Lung (tissue), 12 donors: ENCODE data around the gene VEGFC. TPM values are rescaled to one million over a fixed set of nuclear protein-coding genes. Genes with fewer than 3 reads are reported as not detected.

Source experiments
- ATAC-seq: fragments of 200-7000 bp; cut with Tn5 transposase; one replicate; pipeline ENCODE4 v1.9.1; 2020; ENCODE audit warnings: moderate number of reproducible peaks; ENCODE audit not compliant: insufficient read depth, low FRiP score
- DNase-seq, 3 donors: peaks; one replicate each; pipeline ENCODE4 v3.0.0-alpha.2; 2013 to 2017
- H3K27ac ChIP-seq, 2 donors: one replicate each; pipeline ENCODE4 v1.5.1; 2013; ENCODE audit warnings: mild to moderate bottlenecking in 2 of 2, moderate library complexity in 2 of 2, control low read depth in 1 of 2, inconsistent platforms in 1 of 2, low read depth in 1 of 2, low read length in 1 of 2
- H3K27me3 ChIP-seq, 3 donors: one replicate each; pipeline ENCODE4 v1.5.1; 2013; ENCODE audit warnings: low read length in 2 of 3; ENCODE audit not compliant: control insufficient read depth in 3 of 3, insufficient read depth in 3 of 3
- H3K36me3 ChIP-seq, 4 donors: one replicate each; pipeline ENCODE4 v1.5.1; 2013; ENCODE audit warnings: low read length in 4 of 4, mild to moderate bottlenecking in 1 of 4, moderate library complexity in 1 of 4; ENCODE audit not compliant: control insufficient read depth in 4 of 4, insufficient read depth in 4 of 4
- H3K4me1 ChIP-seq, 5 donors: one replicate each; pipeline ENCODE4 v1.5.1; 2013; ENCODE audit warnings: low read length in 5 of 5, mild to moderate bottlenecking in 2 of 5, moderate library complexity in 1 of 5; ENCODE audit not compliant: control insufficient read depth in 5 of 5, insufficient read depth in 5 of 5
- H3K4me3 ChIP-seq: one replicate; pipeline ENCODE4 v1.5.1; 2013; ENCODE audit warnings: mild to moderate bottlenecking, control low read depth, moderate library complexity
- H3K9ac ChIP-seq, 2 donors: one replicate each; pipeline ENCODE4 v1.5.1; 2013; ENCODE audit warnings: low read length in 2 of 2, control low read depth in 1 of 2; ENCODE audit not compliant: insufficient read depth in 1 of 2
- H3K9me3 ChIP-seq, 4 donors: one replicate each; pipeline ENCODE4 v1.5.1; 2013; ENCODE audit warnings: low read length in 3 of 4, mild to moderate bottlenecking in 1 of 4, moderate library complexity in 1 of 4; ENCODE audit not compliant: control insufficient read depth in 4 of 4, insufficient read depth in 3 of 4
- CTCF ChIP-seq: IDR thresholded peaks from 2 replicates; pipeline ENCODE4 v1.5.1; 2012; ENCODE audit warnings: mild to moderate bottlenecking; ENCODE audit errors: control extremely low read depth, extremely low read depth
- WGBS, 2 donors: extraction: QIAGEN DNeasy Blood & Tissue Kit; methylation state at CpG; one replicate each; pipeline ENCODE4 v1.1.7; 2013; 5-methylcytosine and 5-hydroxymethylcytosine counted together
- polyA plus RNA-seq, 2 donors: library from polyadenylated mRNA; stranded (reverse); fragments of 200-250 nt; gene quantifications; one replicate each; pipeline ENCODE4 v1.2.1, GENCODE V29; 2013
- total RNA-seq, 2 donors: library from RNA; depleted of rRNA in 1 of 2; stranded (reverse); fragments of >200 nt in 1 of 2; gene quantifications; one replicate each; pipeline ENCODE4 v1.2.1, GENCODE V29; 2014 to 2021
- donor health status: control.
- donor health status: control.
- donor health status: Bipolar disorder and iron deficiency.
- donor health status: healthy.
- donor health status: DM: yes; HTN: yes; CAD: no.

Gene VEGFC
- total and polyA plus RNA-seq, 4 donors: 4.4 to 22.5 (median 11.1) TPM

GRCh38 chr4:176805155-176805554, 12.4 kb upstream of the VEGFC start:
- no peak for DNase-seq

GRCh38 chr4:176800891-176801534, 8.3 kb upstream of the VEGFC start:
- Histone ChIP-seq H3K36me3 (no peaks in the 10 kb centered on the region), H3K9ac (no peak overlapping the region), H3K9me3 (no peaks in the 10 kb centered on the region), H3K27ac (no peak overlapping the region), H3K27me3 (no peaks in the 10 kb centered on the region), H3K4me3 (no peak overlapping the region), H3K4me1 (no peaks in the 10 kb centered on the region)
- no peak for TF ChIP-seq CTCF
- ATAC-seq: no peak
- WGBS, 2 donors: 0 to 34% methylated on average over 2 of the region's 2 CpGs
- no peak for DNase-seq

More at GRCh38 chr4:176805155-176805554, 12.4 kb upstream of the VEGFC start:
- no peak for ATAC-seq
- Histone ChIP-seq H3K9ac (no peak overlapping the region), H3K27ac (no peak overlapping the region), H3K36me3 (no peaks in the 10 kb centered on the region), H3K4me1 (no peaks in the 10 kb centered on the region), H3K4me3 (no peak overlapping the region), H3K27me3 (no peaks in the 10 kb centered on the region), H3K9me3 (peaks cover 0 to 4% (median 2%) of the 10 kb centered on the region in 4 donors)
- TF ChIP-seq CTCF: no peak

- Histone ChIP-seq H3K36me3 (no peaks in the 10 kb centered on the region), H3K9me3 (no peaks in the 10 kb centered on the region), H3K27me3 (no peaks in the 10 kb centered on the region), H3K27ac (no peak overlapping the region), H3K4me3 (no peak overlapping the region), H3K4me1 (peaks cover 0 to 2% (median 0%) of the 10 kb centered on the region in 5 donors), H3K9ac (no peak overlapping the region)
- WGBS, 2 donors: 83 to 86% methylated on average over 2 of the region's 2 CpGs
- no peak for DNase-seq
- ATAC-seq: no peak
- no peak for TF ChIP-seq CTCF
Observed at GRCh38 chr4:176799653-176800052, 6.9 kb upstream of the VEGFC start.

GRCh38 chr4:176798540-176798939, 5.8 kb upstream of the VEGFC start:
- H3K27me3 ChIP-seq: no peaks in the 10 kb centered on the region
- H3K9me3 ChIP-seq: no peaks in the 10 kb centered on the region
- no peak overlapping the region for H3K9ac ChIP-seq
- DNase-seq: no peak
- no peak for TF ChIP-seq CTCF
- H3K4me3 ChIP-seq: no peak overlapping the region
- 75 to 77% methylated on average over 1 of the region's 1 CpG for WGBS, 2 donors
- H3K4me1 ChIP-seq: peaks cover 0 to 7% (median 2%) of the 10 kb centered on the region in 5 donors
- no peak overlapping the region for H3K27ac ChIP-seq
- ATAC-seq: no peak
- no peaks in the 10 kb centered on the region for H3K36me3 ChIP-seq
